K562 (cell line): Measurements from ENCODE around the gene POU2F1. TPM values are rescaled to one million over a fixed set of nuclear protein-coding genes. Genes with fewer than 3 reads are reported as not detected.

Experiments
- ADNP ChIP-seq: fragments of 200-800 bp; sonication (Bioruptor generic); IDR thresholded peaks from 2 replicates; pipeline ENCODE4 v1.6.1; 2016; ENCODE audit warnings: missing genetic modification characterization, missing compliant biosample characterization
- BCOR ChIP-seq: fragments of 450-650 bp; IDR thresholded peaks from 2 replicates; pipeline ENCODE4 v1.6.1; 2016
- CREBBP ChIP-seq: IDR thresholded peaks from one replicate; pipeline ENCODE4 v1.6.1; 2012; ENCODE audit warnings: low read depth, mild to moderate bottlenecking, control low read depth, inconsistent platforms, low read length
- GATA2 ChIP-seq: sonication (generic); formaldehyde crosslinking; IDR thresholded peaks from 2 replicates; pipeline ENCODE4 v1.4.0; 2020; ENCODE audit warnings: mild to moderate bottlenecking, missing genetic modification reagents
- KDM5B ChIP-seq: fragments of 200-600 bp; sonication (generic); IDR thresholded peaks from 2 replicates; pipeline ENCODE4 v1.6.1; 2012; ENCODE audit warnings: low read depth, mild to moderate bottlenecking, moderate library complexity, low read length, control low read depth, inconsistent platforms; ENCODE audit not compliant: insufficient replicate concordance
- MCM2 ChIP-seq: fragments of 450-650 bp; IDR thresholded peaks from 2 replicates; pipeline ENCODE4 v1.6.1; 2017; ENCODE audit warnings: low read depth, mild to moderate bottlenecking
- MCM5 ChIP-seq: fragments of 450-650 bp; IDR thresholded peaks from 2 replicates; pipeline ENCODE4 v1.6.1; 2016; ENCODE audit warnings: low read depth
- NEUROD1 ChIP-seq: fragments of 150-350 bp; IDR thresholded peaks from 2 replicates; pipeline ENCODE4 v1.6.1; 2014; ENCODE audit warnings: borderline replicate concordance, low read length, low read depth; ENCODE audit not compliant: partially characterized antibody
- POU5F1 ChIP-seq: fragments of 150-350 bp; IDR thresholded peaks from 2 replicates; pipeline ENCODE4 v1.6.1; 2014; ENCODE audit warnings: borderline replicate concordance, low read length, low read depth, mild to moderate bottlenecking; ENCODE audit not compliant: partially characterized antibody
- SAFB ChIP-seq: fragments of 200-400 bp; formaldehyde crosslinking; IDR thresholded peaks from 2 replicates; pipeline ENCODE4 v1.6.1; 2017; ENCODE audit warnings: low read depth, low read length, borderline replicate concordance
- SAP30 ChIP-seq: fragments of 200-600 bp; sonication (generic); IDR thresholded peaks from 2 replicates; pipeline ENCODE4 v1.6.1; 2012; ENCODE audit warnings: borderline replicate concordance, low read depth, mild to moderate bottlenecking, moderate library complexity, low read length, control low read depth, inconsistent platforms; ENCODE audit not compliant: insufficient read depth, poor library complexity, severe bottlenecking
- SFPQ ChIP-seq: fragments of 200-400 bp; formaldehyde crosslinking; IDR thresholded peaks from 2 replicates; pipeline ENCODE4 v1.6.1; 2017; ENCODE audit warnings: mild to moderate bottlenecking, low read depth, low read length, moderate library complexity
- SMC3 ChIP-seq: conservative IDR thresholded peaks from 2 replicates; pipeline ENCODE4 v1.6.1; 2011; ENCODE audit warnings: low read depth, low read length, improper control_type of control experiment; ENCODE audit not compliant: insufficient read depth
- SPI1 ChIP-seq: IDR thresholded peaks from 2 replicates; pipeline ENCODE4 v1.6.1; 2011; ENCODE audit warnings: low read depth, low read length, control low read depth, borderline replicate concordance
- ZNF143 ChIP-seq: sonication (generic); formaldehyde crosslinking; IDR thresholded peaks from 2 replicates; pipeline ENCODE4 v1.9.0; 2022; ENCODE audit warnings: mild to moderate bottlenecking, missing genetic modification reagents
- ZNF253 ChIP-seq: fragments of 250-450 bp; sonication (Bioruptor Pico); conservative IDR thresholded peaks from 2 replicates; pipeline ENCODE4 v1.6.1; 2021; ENCODE audit warnings: mild to moderate bottlenecking
- ZNF3 ChIP-seq: fragments of 250-450 bp; sonication (Bioruptor Pico); IDR thresholded peaks from 2 replicates; pipeline ENCODE4 v1.5.0; 2021; ENCODE audit warnings: mild to moderate bottlenecking, moderate library complexity
- ZNF431 ChIP-seq: sonication (generic); formaldehyde crosslinking; IDR thresholded peaks from 2 replicates; pipeline ENCODE4 v1.8.0; 2022; ENCODE audit warnings: mild to moderate bottlenecking, missing genetic modification reagents
- ZNF586 ChIP-seq: fragments of 450-650 bp; formaldehyde crosslinking; conservative IDR thresholded peaks from 2 replicates; pipeline ENCODE4 v1.4.0; 2020; ENCODE audit warnings: mild to moderate bottlenecking, moderate library complexity
- ZNF699 ChIP-seq: fragments of 250-450 bp; sonication (Bioruptor Pico); IDR thresholded peaks from 2 replicates; pipeline ENCODE4 v1.8.0; 2021; ENCODE audit warnings: mild to moderate bottlenecking, moderate library complexity; ENCODE audit not compliant: insufficient replicate concordance
- ZSCAN29 ChIP-seq: fragments of 450-650 bp; IDR thresholded peaks from 2 replicates; pipeline ENCODE4 v1.6.1; 2017
- polyA plus RNA-seq, 8 experiments: library from polyadenylated mRNA; depleted of rRNA in 4 of 8; stranded (reverse) in 5 of 8; unstranded in 3 of 8; fragments of >200 nt; fragmentation: Nextera tagmentation in 2 of 8; fragmentation: Illumina TruSeq in 1 of 8; extraction: Ambion mirVana in 2 of 8; extraction: Trizol in 1 of 8; gene quantifications; 2 replicates each; pipeline versions ENCODE4 v1.2.1 to v1.2.3, GENCODE V29; 2011 to 2014; ENCODE audit warnings: inconsistent platforms in 1 of 8, missing spikeins in 1 of 8
- total RNA-seq, 7 experiments: library from RNA; depleted of rRNA in 6 of 7; stranded (reverse); fragments of >200 nt in 6 of 7; fragmentation: Illumina TruSeq in 2 of 7; extraction: Trizol in 2 of 7; gene quantifications; 2 replicates each; pipeline versions ENCODE4 v1.2.1 to v1.2.3, GENCODE V29; 2011 to 2021; ENCODE audit warnings: low replicate concordance in 1 of 7
- TF ChIP-seq, protein P1 (sequence below): fragments of 250-450 bp; sonication (Bioruptor Pico); IDR thresholded peaks from 2 replicates; pipeline ENCODE4 v1.5.0; 2021
- TF ChIP-seq, protein P2 (sequence below): sonication (generic); formaldehyde crosslinking; IDR thresholded peaks from 2 replicates; pipeline ENCODE4 v1.8.1; 2023; ENCODE audit warnings: mild to moderate bottlenecking, missing genetic modification reagents

POU2F1 gene
- total and polyA plus RNA-seq, 9 of the 15 experiments (the other 6 are each of a cell fraction or from before 2014, with no cell fraction given): 2.6 to 22.3 (median 8.8) TPM

- peak; percentile 100 for TF ChIP-seq SAP30
- TF ChIP-seq GATA2 (CRISPR knock-in tag): 0 out of 2 replicates have a peak, but pooled peaks have one; percentile 8
- no peak for TF ChIP-seq ZNF3
- no peak for TF ChIP-seq ADNP (tag)
- no peak for TF ChIP-seq ZNF699 (CRISPR knock-in tag)
- TF ChIP-seq SPI1: no peak
- TF ChIP-seq, protein P1, sequence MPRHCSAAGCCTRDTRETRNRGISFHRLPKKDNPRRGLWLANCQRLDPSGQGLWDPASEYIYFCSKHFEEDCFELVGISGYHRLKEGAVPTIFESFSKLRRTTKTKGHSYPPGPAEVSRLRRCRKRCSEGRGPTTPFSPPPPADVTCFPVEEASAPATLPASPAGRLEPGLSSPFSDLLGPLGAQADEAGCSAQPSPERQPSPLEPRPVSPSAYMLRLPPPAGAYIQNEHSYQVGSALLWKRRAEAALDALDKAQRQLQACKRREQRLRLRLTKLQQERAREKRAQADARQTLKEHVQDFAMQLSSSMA (CRISPR knock-in tag): 0 out of 2 replicates have a peak, but pooled peaks have one; percentile 40
- TF ChIP-seq SMC3: no peak
- no peak for TF ChIP-seq POU5F1
- TF ChIP-seq MCM2: no peak
- TF ChIP-seq, protein P2, sequence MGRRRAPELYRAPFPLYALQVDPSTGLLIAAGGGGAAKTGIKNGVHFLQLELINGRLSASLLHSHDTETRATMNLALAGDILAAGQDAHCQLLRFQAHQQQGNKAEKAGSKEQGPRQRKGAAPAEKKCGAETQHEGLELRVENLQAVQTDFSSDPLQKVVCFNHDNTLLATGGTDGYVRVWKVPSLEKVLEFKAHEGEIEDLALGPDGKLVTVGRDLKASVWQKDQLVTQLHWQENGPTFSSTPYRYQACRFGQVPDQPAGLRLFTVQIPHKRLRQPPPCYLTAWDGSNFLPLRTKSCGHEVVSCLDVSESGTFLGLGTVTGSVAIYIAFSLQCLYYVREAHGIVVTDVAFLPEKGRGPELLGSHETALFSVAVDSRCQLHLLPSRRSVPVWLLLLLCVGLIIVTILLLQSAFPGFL (CRISPR knock-in tag): no peak
- no peak; the same call in 1 of the 2 replicates for TF ChIP-seq ZNF586
- no peak for TF ChIP-seq CREBBP
- peak; percentile 66; the same call in 1 of the 2 replicates for TF ChIP-seq BCOR
- TF ChIP-seq MCM5: no peak
- peak; percentile 43; the same call in 1 of the 2 replicates for TF ChIP-seq ZNF143 (CRISPR knock-in tag)
- no peak; the same call in 1 of the 2 replicates for TF ChIP-seq ZSCAN29
- peak; percentile 87 for TF ChIP-seq KDM5B
- peak; percentile 91 for TF ChIP-seq ZNF431
- TF ChIP-seq ZNF253 (CRISPR knock-in tag): peak; percentile 67; the same call in 1 of the 2 replicates
- peak; percentile 28 for TF ChIP-seq NEUROD1
- TF ChIP-seq SFPQ: no peak
- no peak for TF ChIP-seq SAFB
These were observed 795 bp upstream of the POU2F1 start (continued) for GRCh38 chr1:167219646-167220536.
